Fibroblast of the aortic adventitia (primary cell): ENCODE data around the gene CD68. TPM values are rescaled to one million over a fixed set of nuclear protein-coding genes. Genes with fewer than 3 reads are reported as not detected.

Experiments
- DNase-seq: peaks from one replicate; pipeline ENCODE4 v3.0.0-alpha.2; 2010; ENCODE audit warnings: low read depth
- H3K4me3 ChIP-seq: 2 replicates; pipeline ENCODE4 v1.5.1; 2011; ENCODE audit warnings: low read depth, mild to moderate bottlenecking, control low read depth, low read length, moderate library complexity
- CTCF ChIP-seq: IDR thresholded peaks from 2 replicates; pipeline ENCODE4 v1.5.1; 2011; ENCODE audit warnings: mild to moderate bottlenecking, low read length, control low read depth, inconsistent platforms; ENCODE audit not compliant: insufficient read depth
- total RNA-seq: library from RNA; depleted of rRNA; stranded (reverse); fragments of >200 nt; gene quantifications from 2 replicates; pipeline ENCODE4 v1.2.3, GENCODE V29; 2012; ENCODE audit warnings: low replicate concordance

Gene CD68
- total RNA-seq, 1 donor, result 71.7 TPM

DNA sequence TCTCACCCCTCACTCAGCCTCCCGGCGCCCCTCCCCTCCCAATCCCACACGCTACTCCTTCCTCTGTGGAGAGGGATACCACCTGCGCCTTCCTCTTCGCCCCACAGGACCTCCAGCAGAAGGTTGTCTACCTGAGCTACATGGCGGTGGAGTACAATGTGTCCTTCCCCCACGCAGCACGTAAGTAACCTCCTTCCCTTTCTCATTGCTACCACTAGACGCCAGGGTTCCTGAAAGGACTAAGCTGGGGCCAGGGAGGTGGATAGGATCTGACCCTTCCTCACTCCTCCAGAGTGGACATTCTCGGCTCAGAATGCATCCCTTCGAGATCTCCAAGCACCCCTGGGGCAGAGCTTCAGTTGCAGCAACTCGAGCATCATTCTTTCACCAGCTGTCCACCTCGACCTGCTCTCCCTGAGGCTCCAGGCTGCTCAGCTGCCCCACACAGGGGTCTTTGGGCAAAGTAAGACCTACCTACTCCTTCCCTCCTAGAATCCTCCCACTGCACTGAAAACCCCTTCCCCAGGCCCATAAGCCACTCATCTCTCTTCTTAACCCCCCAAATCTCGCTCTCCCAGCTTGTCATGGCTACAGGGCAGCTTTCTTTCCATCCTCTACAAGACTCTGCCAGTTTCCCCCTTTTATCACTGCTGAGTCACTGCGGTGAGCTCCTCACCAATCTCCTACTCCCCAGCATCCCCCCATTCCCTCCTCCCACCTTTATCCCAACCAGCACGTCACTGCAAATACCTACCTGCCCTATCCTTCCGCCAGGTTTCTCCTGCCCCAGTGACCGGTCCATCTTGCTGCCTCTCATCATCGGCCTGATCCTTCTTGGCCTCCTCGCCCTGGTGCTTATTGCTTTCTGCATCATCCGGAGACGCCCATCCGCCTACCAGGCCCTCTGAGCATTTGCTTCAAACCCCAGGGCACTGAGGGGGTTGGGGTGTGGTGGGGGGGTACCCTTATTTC lies 1.5 kb downstream of the CD68 start:
- DNase-seq, result no peak
- H3K4me3 ChIP-seq, result no peak overlapping the region
- TF ChIP-seq CTCF, result no peak

- H3K4me3 ChIP-seq, result peak overlapping the region; percentile 93
- DNase-seq, result no peak
- TF ChIP-seq CTCF, result no peak
These were observed 3.2 kb downstream of the CD68 start for GRCh38 chr17:7582396-7583252.

DNA sequence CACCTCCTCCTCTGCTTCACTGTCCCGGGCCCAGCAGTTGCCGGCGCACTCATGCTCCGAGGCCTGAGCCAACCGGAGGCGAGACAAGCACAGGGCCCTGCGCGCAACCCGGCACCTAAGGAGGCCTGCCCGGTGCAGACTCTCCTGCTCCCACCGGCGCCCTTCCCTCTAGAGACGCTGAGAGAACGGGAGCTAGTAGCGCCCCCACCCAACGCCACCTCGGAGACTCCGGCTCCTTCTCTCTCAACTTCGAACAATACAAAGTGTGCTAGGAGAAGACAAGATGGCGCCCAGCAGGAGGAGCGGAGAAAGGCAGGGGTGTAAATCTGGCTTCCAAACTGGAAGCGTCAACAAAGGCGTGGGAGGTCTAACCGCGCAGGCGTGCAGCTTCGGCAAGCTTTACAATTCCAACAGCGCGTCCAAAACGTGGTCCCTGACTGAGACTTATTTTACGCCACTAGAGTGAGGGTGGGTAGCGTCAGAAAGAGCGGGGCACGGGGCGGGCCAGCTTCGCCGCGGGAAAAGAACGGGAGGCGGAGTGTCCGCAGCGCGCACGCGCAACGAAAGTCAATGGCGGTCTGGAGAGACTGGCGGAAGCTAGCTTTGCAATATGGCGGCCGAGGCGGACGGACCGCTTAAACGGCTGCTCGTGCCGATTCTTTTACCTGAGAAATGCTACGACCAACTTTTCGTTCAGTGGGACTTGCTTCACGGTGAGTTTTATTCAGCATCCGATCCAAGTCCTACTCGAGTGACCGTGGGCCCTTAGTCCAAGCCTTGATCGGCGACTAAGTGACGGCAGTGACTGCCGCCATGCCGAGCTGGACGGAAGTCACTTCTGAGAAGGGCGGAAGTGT lies 4.0 kb downstream of the CD68 start, which contains the start of gene MPDU1:
MPDU1 (plus strand) TSS at position 600 of the 857 bp plus-strand sequence; CDS start at position 611, 11 bp downstream.
- DNase-seq, result peak; percentile 98
- no peak for TF ChIP-seq CTCF

DNA sequence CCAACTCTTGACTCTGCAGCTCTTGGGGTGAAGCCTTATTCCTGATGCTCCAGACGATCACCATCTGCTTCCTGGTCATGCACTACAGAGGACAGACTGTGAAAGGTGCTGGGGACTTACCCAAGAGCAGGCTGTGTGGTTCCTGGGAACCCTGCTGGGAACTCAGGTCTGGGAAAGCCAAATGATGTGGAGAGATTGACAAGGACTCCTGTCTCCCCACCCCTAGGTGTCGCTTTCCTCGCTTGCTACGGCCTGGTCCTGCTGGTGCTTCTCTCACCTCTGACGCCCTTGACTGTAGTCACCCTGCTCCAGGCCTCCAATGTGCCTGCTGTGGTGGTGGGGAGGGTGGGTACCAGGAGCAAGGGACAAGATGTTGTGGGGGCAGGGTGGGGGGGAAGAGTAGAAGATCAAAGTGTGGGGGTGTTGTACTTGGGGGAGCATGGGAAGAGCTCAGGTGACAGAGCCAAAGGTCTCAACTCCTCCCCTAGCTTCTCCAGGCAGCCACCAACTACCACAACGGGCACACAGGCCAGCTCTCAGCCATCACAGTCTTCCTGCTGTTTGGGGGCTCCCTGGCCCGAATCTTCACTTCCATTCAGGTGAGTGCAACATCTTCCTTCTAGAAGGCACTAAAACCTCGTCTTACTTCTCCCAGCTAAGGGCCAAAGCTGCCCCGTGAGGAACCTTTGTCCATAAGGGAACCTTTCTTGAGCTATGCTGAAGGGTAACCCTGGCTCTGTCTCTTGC lies 7.4 kb downstream of the CD68 start:
- no peak overlapping the region for H3K4me3 ChIP-seq
- DNase-seq, result no peak
- TF ChIP-seq CTCF, result peak; percentile 21

More for the DNA sequence above, 4.0 kb downstream of the CD68 start, which contains the start of gene MPDU1:
- peak within 1 kb of the TSS; percentile 93 for H3K4me3 ChIP-seq

DNA sequence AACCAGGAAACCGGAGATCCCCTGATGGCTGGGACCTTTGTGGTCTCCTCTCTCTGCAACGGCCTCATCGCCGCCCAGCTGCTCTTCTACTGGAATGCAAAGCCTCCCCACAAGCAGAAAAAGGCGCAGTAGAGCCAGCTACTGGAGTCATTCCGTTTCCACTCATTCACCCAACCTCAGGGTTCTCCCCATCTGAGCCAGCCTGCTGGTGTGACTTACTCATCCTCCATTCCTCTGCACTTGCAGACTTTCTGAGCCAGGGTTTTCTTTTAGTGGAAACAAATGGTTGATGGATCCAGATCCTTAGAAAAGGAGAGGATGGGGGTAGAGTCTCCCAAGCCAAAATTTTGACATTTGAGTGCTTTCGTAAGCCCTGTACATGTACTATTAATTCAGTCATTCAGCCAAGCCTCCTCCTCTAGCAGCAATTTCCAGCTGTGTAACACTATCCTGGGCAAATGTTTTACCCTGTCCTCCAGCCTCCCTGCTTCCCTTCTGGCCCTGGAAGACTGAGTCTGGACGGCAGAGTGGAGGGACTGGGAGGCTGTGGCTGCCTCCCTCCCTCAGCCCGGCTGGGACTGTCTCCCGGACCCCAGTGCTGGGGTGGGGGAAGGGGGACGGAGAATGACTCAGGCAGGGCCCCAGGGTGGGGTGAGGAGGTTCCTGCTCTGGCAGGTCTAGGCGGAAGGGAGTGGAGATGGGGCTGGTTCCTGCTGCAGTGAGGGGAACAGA lies 8.1 kb downstream of the CD68 start:
- DNase-seq, result peak; percentile 94
- peak; percentile 31 for TF ChIP-seq CTCF
- peak overlapping the region; percentile 9 for H3K4me3 ChIP-seq
